ENCODE results near the gene CHPF. TPM values are rescaled to one million over a fixed set of nuclear protein-coding genes. Genes with fewer than 3 reads are reported as not detected.

Gene CHPF
- total RNA-seq, 2 experiments from 2014 or later: 16.6 to 18.4 TPM

Small RNA genes lying within 50 kb of the gene (microRNA-seq; reads per million reads assigned to microRNA genes)
- gene MIR3132 (ENCODE audit: borderline microRNAs expressed, borderline replicate concordance): not detected

Other genes starting within 250 kb of the CHPF start
- 1 to 10 TPM in 1 of 2 experiments, under 1 TPM in 1; 0.92 to 1.1 TPM for gene PTPRN, start 234.4 kb downstream of the CHPF start, total RNA-seq
- not detected for gene RESP18, start 211.1 kb downstream of the CHPF start, total RNA-seq
- 100 to 1,000 TPM; 112 to 113 TPM for gene DNPEP, start 155.9 kb downstream of the CHPF start, total RNA-seq
- not detected for gene DES, start 125.4 kb downstream of the CHPF start, total RNA-seq
- gene SPEG, start 109.0 kb downstream of the CHPF start, total RNA-seq: 1 to 10 TPM; 2.1 to 2.3 TPM
- gene GMPPA, start 44.9 kb downstream of the CHPF start, total RNA-seq: 10 to 100 TPM; 32.4 to 34.2 TPM
- not detected for gene ASIC4, start 29.3 kb downstream of the CHPF start, total RNA-seq
- gene TMEM198, start 219 bp upstream of the CHPF start, total RNA-seq: 1 to 10 TPM; 2.1 to 2.2 TPM
- gene OBSL1, start 27.7 kb upstream of the CHPF start, total RNA-seq: 1 to 10 TPM; 1.3 to 1.4 TPM
- not detected for gene INHA, start 28.5 kb upstream of the CHPF start, total RNA-seq
- gene STK11IP, start 54.0 kb upstream of the CHPF start, total RNA-seq: 10 to 100 TPM; 26.4 to 27.5 TPM
- not detected for gene SLC4A3, start 83.8 kb upstream of the CHPF start, total RNA-seq